ENCODE data around the gene ZNF326.

The ZNF326 gene

GRCh38 chr1:89994805-89995597, at the start of gene ZNF326:
ZNF326 (plus strand) TSS chr1:89995110; CDS start chr1:89995258, 148 bp downstream.
- peak; percentile 91 for DNase-seq (ENCODE audit: low read depth in 2 of 2)

GRCh38 chr1:89945852-89946476, 48.9 kb upstream of the ZNF326 start:
- no peak for DNase-seq (ENCODE audit: low read depth in 2 of 2)

GRCh38 chr1:89946532-89946931, 48.4 kb upstream of the ZNF326 start:
- no peak for DNase-seq (ENCODE audit: low read depth in 2 of 2)

GRCh38 chr1:89948722-89949345, 46.1 kb upstream of the ZNF326 start:
- no peak for DNase-seq (ENCODE audit: low read depth in 2 of 2)

GRCh38 chr1:89949991-89950624, 44.8 kb upstream of the ZNF326 start:
- DNase-seq (ENCODE audit: low read depth in 2 of 2) = no peak

GRCh38 chr1:89950703-89951102, 44.2 kb upstream of the ZNF326 start:
- DNase-seq (ENCODE audit: low read depth in 2 of 2) = no peak

- DNase-seq (ENCODE audit: low read depth in 2 of 2) = no peak
Observed at GRCh38 chr1:89951766-89952604, 42.9 kb upstream of the ZNF326 start.

- no peak for DNase-seq (ENCODE audit: low read depth in 2 of 2)
Observed at GRCh38 chr1:89952605-89953130, 42.2 kb upstream of the ZNF326 start.

- DNase-seq (ENCODE audit: low read depth in 2 of 2) = no peak
Observed at GRCh38 chr1:89953131-89953626, 41.7 kb upstream of the ZNF326 start.

GRCh38 chr1:89953929-89954328, 41.0 kb upstream of the ZNF326 start:
- no peak for DNase-seq (ENCODE audit: low read depth in 2 of 2)

- DNase-seq (ENCODE audit: low read depth in 2 of 2) = no peak
Observed at GRCh38 chr1:89954401-89954800, 40.5 kb upstream of the ZNF326 start.

GRCh38 chr1:89955311-89956205, 39.4 kb upstream of the ZNF326 start:
- DNase-seq (ENCODE audit: low read depth in 2 of 2) = no peak

GRCh38 chr1:89957107-89957506, 37.8 kb upstream of the ZNF326 start:
- no peak for DNase-seq (ENCODE audit: low read depth in 2 of 2)

- DNase-seq (ENCODE audit: low read depth in 2 of 2) = no peak
Observed at GRCh38 chr1:89958851-89959654, 35.9 kb upstream of the ZNF326 start.

- no peak for DNase-seq (ENCODE audit: low read depth in 2 of 2)
Observed at GRCh38 chr1:89959719-89960118, 35.2 kb upstream of the ZNF326 start.

- DNase-seq (ENCODE audit: low read depth in 2 of 2) = no peak
Observed at GRCh38 chr1:89962024-89962741, 32.7 kb upstream of the ZNF326 start.

- DNase-seq (ENCODE audit: low read depth in 2 of 2) = no peak
Observed at GRCh38 chr1:89962742-89963075, 32.2 kb upstream of the ZNF326 start.

- DNase-seq (ENCODE audit: low read depth in 2 of 2) = no peak
Observed at GRCh38 chr1:89965193-89965768, 29.6 kb upstream of the ZNF326 start.

Measured in activated CD4-positive, alpha-beta T cell treated with anti-CD3 and anti-CD28 coated beads for 24 hours (primary cell).